ENCODE data around the gene BCAS3.
"Not testable (repeated sequence)": the region's sequence is repeated elsewhere in the genome, so short reads cannot be mapped to it uniquely, and the experiment has no call there.

Gene BCAS3

GRCh38 chr17:61349350-61349749 is 671.7 kb downstream of the BCAS3 start:
- no peak for TF ChIP-seq ZNF274 (IDR thresholded peaks at IDR 0.05; ENCODE audit: low read depth, low read length)
- H3K4me3 ChIP-seq (ENCODE audit: low read length): no peak overlapping the region

GRCh38 chr17:61351745-61352407 is 674.2 kb downstream of the BCAS3 start:
- no peak overlapping the region for H3K4me3 ChIP-seq (ENCODE audit: low read length)
- no peak for TF ChIP-seq ZNF274 (IDR thresholded peaks at IDR 0.05; ENCODE audit: low read depth, low read length)

- H3K4me3 ChIP-seq (ENCODE audit: low read length): no peak overlapping the region
- TF ChIP-seq ZNF274 (IDR thresholded peaks at IDR 0.05; ENCODE audit: low read depth, low read length): no peak
These were observed 674.7 kb downstream of the BCAS3 start for GRCh38 chr17:61352408-61352770.

GRCh38 chr17:61352781-61353491 is 675.3 kb downstream of the BCAS3 start:
- H3K4me3 ChIP-seq (ENCODE audit: low read length): no peak overlapping the region
- no peak for TF ChIP-seq ZNF274 (IDR thresholded peaks at IDR 0.05; ENCODE audit: low read depth, low read length)

- H3K4me3 ChIP-seq (ENCODE audit: low read length): no peak overlapping the region
- no peak for TF ChIP-seq ZNF274 (IDR thresholded peaks at IDR 0.05; ENCODE audit: low read depth, low read length)
These were observed 676.0 kb downstream of the BCAS3 start for GRCh38 chr17:61353615-61354014.

- no peak for TF ChIP-seq ZNF274 (IDR thresholded peaks at IDR 0.05; ENCODE audit: low read depth, low read length)
- no peak overlapping the region for H3K4me3 ChIP-seq (ENCODE audit: low read length)
These were observed 677.5 kb downstream of the BCAS3 start for GRCh38 chr17:61354895-61355874.

GRCh38 chr17:61357061-61357460 is 679.4 kb downstream of the BCAS3 start:
- H3K4me3 ChIP-seq (ENCODE audit: low read length): not testable (repeated sequence)

- H3K4me3 ChIP-seq (ENCODE audit: low read length): not testable (repeated sequence)
These were observed 681.9 kb downstream of the BCAS3 start for GRCh38 chr17:61359513-61359912.

GRCh38 chr17:61360318-61360943 is 682.8 kb downstream of the BCAS3 start:
- H3K4me3 ChIP-seq (ENCODE audit: low read length): no peak overlapping the region
- no peak for TF ChIP-seq ZNF274 (IDR thresholded peaks at IDR 0.05; ENCODE audit: low read depth, low read length)

GRCh38 chr17:61361084-61361483 is 683.4 kb downstream of the BCAS3 start:
- TF ChIP-seq ZNF274 (IDR thresholded peaks at IDR 0.05; ENCODE audit: low read depth, low read length): no peak
- H3K4me3 ChIP-seq (ENCODE audit: low read length): no peak overlapping the region

GRCh38 chr17:61362396-61362795 is 684.7 kb downstream of the BCAS3 start:
- TF ChIP-seq ZNF274 (IDR thresholded peaks at IDR 0.05; ENCODE audit: low read depth, low read length): no peak
- no peak overlapping the region for H3K4me3 ChIP-seq (ENCODE audit: low read length)

- TF ChIP-seq ZNF274 (IDR thresholded peaks at IDR 0.05; ENCODE audit: low read depth, low read length): no peak
- H3K4me3 ChIP-seq (ENCODE audit: low read length): no peak overlapping the region
These were observed 685.4 kb downstream of the BCAS3 start for GRCh38 chr17:61362852-61363600.

GRCh38 chr17:61363601-61364462 is 686.2 kb downstream of the BCAS3 start:
- no peak overlapping the region for H3K4me3 ChIP-seq (ENCODE audit: low read length)
- no peak for TF ChIP-seq ZNF274 (IDR thresholded peaks at IDR 0.05; ENCODE audit: low read depth, low read length)

All from GM08714 (cell line).